Effector CD4-positive, alpha-beta T cell (primary cell): ENCODE measurements around the gene OCA2.

Experiments used
- DNase-seq: peaks from one replicate; pipeline ENCODE4 v3.0.0-alpha.2; 2020

The OCA2 gene

DNA sequence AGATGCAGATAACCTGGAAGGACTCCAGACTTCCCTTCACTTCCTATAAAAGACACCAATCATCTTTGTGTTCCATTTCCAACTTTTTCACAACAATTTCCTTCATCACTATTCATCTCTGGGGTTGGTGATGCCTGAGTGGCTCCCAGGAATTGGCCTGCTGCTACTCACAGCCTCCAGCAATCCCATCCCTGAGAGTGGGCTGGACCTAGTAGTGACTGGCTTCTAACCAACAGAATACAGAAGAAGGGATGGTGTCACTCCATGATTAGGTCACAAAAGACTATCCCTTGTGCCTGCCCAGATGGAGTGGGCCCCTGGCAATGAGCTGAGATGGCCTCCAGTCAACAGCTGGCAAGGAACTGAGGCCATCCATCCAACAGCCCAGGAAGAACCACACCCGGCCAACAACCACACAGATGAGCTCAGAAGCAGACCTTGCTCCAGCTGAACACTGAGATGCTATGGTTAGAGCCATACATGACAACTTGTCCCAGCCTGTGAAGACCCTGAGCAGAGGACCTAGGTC is 20.9 kb downstream of the OCA2 start:
- DNase-seq = no peak

DNA sequence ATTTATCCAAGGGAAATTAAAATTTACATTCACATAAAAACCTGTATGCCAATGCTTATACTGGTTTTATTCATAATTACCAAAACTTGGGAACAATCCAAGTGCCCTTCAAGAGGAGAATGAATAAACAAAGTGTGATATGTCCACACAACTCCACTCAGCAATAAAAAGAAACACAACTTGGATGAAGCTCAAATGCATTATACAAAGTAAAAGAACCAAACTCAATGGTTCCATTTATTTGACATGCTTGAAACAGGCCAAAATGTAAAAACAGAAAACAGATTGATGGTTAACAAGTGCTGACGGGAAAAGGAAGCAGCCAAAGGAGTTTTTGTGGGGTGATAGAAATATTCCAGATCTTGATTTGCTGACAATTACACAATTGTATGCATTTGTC is 23.5 kb downstream of the OCA2 start:
- no peak for DNase-seq

DNA sequence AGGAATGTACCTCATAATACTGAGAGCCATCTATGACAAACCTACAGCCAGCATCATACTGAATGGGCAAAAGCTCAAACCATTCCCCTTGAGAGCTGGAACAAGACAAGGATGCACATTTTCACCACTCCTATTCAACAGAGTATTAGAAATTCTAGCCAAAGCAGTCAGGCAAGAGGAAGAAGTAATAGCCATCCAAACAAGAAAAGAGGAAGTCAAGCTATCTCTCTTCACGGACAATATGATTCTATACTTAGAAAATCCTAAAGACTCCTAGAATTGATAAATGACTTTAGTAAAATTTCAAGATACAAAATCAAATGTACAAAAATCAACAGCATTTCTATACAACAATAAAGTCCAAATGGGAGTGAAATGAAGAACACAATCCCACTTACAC is 30.2 kb downstream of the OCA2 start:
- DNase-seq = no peak

DNA sequence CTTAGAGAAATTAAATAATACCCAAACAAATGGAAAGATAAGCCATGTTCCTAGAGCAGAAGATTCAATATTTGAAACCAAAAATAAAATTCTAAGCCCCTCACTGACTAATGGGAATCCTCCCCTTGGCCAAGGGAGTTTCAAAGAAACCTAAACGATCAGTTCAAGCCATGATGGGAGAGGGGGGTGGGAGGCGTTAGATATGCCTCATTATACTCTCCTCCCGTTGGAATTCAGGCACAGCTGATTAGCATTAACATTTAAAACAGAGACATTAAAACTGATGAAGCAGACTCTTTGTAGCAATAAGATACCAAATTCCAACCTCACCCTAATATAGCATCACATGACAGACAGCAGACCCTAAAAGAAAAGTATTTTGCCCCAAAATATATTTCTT is 32.9 kb downstream of the OCA2 start:
- DNase-seq = no peak

DNA sequence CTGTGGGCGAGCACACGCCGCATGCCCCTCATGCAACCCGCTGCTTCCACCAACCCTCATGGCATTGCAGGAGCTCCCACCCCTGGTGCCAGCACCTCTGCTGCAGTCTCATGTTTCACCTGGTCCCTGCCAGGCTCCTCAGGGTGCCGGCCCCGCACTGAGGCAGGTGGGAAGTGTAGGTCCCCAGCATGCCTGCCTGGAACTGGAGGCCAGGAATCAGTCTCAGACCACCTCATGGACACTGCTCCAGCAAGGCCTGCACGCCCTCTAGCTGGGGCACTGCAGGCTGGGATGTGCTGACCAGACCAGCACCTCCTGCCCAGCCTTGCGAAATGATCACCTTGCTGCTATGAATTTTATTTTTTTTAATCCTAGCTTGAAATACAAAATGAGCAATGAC is 39.1 kb downstream of the OCA2 start:
- no peak for DNase-seq

DNA sequence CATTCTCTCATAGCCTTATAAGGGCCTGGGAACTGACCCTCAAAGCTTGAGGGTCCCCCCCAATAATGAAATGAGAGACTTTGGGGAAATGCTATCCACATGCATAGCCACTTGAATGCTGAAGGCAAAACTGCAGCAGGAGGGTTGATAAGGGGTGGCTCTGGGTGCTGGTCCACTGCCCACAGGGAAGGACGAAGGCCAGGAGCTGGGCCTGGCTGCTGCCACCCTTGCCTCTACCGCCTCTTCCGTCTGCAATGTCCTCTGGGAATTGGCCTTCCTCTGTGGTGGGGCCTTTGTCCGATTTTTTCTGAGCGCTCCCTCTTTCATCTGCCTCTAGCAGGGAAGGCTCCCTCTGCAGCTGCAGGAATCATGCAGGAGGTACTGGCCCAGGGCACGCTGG is 41.0 kb downstream of the OCA2 start:
- DNase-seq = no peak

DNA sequence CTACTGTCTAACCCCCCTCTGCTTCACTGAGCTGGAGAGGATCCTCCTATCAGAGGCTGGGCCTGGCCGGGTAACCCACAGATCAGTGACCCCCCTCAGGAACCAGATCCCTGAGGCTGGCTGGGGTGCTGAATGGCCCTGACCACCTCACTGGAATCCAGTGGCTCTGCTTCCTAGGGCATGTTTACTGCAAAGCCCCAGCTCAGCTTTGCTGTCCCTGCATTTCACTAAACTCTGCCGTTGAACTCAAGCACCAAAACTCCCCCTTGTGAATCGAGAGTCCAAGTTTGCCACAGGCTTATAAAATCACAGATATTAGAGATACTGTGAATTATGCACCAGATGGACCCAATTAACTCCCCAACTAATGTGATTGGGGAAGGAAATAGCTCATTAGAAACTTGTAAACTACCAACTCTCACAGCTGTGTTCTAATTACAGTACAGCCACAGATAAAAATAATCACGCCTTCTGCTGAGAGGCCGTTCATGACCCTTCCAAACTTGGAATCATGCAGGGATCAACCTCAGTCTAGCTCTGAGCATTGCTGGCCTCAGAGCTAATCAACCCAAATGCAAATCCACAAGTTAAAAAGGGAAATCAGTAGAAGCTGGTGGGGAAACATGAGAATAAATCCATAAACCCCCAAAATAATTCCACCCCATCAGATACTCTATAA is 47.0 kb downstream of the OCA2 start:
- DNase-seq = no peak

DNA sequence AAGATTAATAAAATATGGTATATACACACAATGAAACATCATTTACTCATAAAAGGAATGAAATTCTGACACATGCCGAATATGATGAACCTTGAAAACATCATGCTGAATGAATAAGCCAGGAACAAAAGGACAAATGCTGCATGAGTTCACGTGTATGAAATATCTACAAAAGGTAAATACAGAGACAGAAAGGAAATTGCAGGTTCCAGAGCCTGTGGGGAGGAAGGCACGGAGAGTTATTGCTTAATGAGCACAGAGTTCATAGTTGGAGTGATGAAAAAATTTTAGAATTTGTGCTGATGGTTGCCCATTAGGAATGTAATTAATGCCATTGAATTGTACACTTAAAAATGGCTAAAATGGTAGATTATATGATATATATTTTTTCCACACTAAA is 49.5 kb downstream of the OCA2 start:
- no peak for DNase-seq

DNA sequence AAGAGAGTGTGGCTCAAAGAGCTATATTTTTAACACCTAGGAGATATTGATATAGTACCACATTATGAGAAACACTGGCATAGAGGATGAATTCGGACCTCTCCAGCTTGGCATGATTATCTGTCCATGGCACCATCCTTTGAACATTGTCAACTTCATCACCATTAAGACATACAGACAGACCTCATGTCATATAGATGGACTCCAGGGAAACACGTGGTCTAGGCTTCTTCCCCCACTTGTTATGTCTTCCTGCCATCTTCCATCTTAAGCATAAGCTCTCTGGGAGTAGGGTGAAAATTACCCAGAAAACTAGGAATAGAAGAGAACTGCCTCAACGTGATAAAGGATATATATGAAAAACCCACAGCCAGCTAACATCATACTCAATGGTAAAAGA is 51.8 kb downstream of the OCA2 start:
- no peak for DNase-seq

DNA sequence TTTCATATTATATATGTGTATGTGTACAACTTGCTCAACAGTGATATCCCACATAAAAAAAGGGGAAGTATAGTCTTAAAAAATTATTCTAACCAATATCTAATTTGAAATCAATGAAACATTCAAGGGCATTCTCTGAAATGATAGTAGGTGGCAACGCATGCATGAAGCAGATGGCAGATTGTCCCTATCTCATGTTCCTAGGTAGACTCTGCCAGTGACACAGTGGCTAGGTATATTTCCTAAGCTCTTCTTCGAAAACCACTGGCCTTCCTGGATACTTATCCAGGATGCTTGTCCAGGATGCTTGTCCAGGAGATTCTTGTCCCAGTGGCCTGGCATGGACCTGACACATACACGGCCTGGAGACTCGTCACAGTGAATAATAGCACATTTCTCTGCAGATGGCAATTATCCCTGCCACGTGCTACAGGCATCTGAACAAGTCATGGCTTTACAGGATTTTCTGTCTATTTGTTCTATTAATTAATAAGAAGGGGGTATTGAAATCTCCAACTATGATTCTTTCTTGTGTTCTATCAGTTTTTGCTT is 54.9 kb downstream of the OCA2 start:
- no peak for DNase-seq

DNA sequence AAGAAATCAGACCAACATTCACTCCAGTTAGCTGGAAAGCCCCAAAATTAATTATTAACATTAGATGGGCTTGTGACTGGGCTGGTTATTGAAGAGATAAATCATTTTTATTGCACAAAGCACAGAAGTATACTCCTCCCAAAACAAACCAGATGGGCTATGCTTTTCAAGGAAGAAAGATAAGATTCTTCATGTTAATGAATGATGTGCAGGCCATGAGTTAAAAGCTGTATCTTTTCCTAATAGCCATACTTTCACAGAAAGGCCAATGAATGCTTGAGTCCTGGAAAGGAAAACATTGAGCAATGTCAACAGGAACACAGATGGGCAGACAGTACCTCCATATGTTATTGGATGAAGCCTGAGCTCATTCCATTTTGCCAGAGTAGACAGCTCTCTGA is 55.4 kb downstream of the OCA2 start:
- no peak for DNase-seq

DNA sequence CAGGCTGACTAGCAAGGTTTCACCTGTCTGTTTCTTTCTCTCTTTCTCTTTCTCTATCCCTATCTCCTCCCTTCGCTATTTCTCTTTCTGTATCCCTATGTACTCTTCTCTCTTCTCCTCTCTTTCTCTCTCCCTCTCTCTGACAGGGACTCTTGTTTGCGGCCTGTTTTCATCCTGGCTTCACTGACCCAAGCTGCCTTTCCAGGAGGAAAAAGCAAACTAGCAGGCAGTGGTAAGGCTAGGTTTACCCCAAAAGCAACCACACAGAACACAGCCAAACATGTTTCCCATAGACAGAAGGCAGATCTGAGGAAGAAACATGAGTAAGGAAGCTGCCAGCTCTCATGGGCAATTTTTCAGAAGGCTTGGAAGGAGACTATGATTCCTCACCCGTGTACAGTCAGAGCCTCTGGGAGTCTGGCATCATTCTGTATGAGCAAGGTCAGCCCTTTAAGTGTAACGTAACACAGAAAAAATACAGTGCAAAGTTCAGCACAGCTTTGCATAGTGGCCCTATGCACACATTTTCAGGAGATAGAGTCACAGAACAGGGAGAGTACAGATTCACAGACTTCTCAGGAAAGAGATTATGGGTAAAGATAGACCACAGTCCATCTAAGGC is 61.0 kb downstream of the OCA2 start:
- no peak for DNase-seq

DNA sequence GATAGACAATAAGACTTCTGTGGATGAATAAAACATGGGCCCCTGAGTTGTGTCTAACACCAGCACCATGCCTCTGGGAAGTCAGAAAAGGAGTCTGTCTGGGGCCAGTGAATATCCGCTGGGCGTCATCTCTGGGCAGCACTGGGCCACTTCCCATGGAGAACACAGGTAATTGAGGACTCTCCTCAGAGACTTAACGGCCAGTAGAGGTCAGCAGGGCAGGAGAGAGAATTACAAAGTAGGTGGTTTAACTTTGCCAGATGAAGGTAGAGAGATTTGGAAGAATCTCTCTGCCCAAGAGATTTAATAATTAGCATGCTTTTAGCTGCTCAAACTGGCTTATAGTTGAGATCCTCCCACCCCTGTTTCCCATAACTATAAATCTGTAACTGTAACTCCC is 65.7 kb downstream of the OCA2 start:
- no peak for DNase-seq

DNA sequence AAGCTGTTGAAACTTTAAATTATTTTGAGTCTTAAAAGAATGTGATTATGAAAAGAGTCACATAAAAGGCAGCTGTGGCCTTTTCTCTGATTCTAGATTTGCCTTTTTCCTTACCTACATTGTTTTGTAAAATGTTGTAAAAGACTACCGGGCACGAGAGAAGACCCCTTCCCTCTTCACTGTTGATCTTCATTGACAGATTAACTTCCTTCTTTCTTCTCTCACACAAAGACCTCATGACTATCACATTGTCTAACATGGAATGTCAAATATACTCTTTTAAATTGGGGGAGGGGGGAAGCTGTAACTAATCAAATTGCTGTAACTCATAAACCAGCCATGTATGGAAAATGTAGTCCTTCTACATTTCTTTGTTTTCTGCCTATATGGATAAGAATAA is 68.3 kb downstream of the OCA2 start:
- no peak for DNase-seq

DNA sequence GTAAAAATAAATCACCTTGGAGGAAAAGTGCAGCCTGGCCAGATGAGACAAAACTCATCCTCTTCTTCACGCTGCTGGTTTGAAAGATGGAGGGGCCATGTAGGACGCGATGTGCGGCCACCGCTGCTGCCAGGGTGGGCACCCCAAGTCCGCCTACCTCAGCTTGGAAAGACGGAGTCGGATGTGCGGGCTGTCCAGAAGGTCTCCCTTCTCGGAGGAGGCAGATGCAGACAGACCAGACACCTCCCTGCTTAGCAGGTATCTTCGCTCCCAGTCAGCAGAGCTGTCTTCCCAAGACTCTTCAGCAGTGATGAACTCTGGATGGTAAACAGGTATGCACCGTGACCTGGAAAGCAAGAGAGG is 71.4 kb downstream of the OCA2 start:
- no peak for DNase-seq

DNA sequence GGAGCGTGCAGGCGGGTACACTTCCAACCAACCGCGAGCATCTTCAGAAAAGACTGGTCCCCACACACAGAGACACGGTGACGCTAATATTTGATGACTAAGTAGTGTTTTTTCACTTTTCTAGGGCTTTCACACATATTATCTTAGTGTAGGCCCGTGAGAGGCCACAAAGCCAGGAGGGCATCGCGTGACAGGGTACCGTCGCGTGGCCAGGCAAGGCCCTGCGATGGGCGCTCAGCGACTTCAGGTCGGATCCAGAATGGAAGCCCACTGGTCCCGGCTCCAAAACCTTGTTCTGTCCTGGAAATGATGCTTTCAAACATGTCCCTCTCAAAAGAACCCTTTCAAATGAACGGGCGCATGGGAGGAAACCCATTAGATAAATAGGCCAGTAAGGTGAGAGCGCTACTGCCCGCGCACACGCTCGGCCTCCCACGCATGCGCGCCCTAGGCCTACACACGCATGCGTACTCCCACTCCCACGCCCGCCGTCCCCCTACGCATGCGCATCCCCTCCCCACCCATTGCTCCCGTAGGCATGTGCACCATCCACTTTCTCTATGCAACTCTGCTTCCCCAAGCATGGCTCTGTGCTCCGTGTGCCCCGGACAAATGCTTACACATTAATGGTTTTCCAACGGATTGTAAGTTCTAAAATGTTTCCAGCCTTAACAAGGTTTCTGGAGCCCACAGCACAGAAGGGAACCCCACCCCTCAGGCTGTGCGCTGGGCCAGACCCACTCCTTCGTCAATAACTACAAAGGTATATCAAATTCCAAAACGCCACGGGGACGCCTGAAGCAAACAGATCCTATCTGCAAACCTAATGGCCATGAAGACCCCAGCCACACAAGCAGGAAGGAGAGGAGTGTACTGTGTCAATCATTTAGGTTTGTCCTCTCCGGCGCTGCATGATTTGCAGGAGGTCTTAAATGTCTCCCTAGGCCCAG is 72.1 kb downstream of the OCA2 start:
- DNase-seq = no peak

DNA sequence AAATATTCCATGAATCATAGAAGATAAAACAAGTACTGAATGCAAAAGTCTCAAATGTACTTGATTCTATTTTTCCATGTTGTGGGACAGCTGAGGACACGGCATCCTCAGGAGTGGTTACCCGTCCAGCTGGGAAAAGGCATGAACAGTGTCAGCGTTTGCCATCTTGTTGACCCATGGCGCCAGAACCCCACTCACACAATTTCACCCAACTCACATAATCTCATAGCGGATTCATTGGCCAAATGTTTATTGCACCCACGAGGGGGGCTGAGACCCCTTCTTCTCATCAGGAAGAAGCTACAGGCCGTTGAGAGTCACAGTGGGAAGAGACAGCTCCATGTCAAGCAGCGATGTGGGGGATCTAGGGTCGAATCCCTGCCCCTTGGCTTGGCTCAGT is 72.9 kb downstream of the OCA2 start:
- DNase-seq = no peak

DNA sequence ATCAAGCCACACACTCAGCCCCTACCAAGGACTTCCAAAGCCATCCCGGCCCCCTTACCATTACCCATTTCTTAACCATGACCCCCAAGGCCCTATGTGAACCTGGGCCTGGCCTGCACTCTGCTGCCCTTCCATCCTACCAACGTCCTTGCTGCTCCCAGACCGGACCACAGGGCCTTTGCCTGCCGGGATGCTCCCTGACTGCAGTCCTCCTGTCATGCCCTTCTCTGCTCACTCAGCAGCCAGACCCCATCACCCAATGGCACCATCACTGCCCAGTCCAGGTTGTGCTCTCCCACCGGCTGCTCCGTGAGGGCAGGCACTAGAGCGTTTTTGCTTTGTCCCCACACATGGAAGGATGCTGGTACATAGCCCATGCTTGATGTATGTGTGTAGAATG is 73.7 kb downstream of the OCA2 start:
- no peak for DNase-seq

DNA sequence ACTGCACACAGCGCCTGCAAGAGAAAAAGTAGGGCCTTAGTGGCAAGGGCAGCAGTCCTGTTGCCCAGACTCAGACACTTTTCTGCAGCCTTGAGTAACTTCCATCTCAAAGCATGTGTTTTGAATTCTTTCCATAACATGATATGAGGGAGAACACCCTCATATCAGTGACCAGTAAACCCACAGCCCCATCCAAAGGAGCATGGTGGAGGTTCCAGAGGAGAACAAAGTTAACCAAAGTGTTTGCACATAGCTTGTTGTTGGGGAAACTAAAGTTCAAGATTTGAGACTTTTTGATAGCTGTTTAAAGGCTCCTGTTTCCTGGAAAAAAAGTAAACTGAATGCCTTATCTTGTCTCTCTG is 74.2 kb downstream of the OCA2 start:
- no peak for DNase-seq

DNA sequence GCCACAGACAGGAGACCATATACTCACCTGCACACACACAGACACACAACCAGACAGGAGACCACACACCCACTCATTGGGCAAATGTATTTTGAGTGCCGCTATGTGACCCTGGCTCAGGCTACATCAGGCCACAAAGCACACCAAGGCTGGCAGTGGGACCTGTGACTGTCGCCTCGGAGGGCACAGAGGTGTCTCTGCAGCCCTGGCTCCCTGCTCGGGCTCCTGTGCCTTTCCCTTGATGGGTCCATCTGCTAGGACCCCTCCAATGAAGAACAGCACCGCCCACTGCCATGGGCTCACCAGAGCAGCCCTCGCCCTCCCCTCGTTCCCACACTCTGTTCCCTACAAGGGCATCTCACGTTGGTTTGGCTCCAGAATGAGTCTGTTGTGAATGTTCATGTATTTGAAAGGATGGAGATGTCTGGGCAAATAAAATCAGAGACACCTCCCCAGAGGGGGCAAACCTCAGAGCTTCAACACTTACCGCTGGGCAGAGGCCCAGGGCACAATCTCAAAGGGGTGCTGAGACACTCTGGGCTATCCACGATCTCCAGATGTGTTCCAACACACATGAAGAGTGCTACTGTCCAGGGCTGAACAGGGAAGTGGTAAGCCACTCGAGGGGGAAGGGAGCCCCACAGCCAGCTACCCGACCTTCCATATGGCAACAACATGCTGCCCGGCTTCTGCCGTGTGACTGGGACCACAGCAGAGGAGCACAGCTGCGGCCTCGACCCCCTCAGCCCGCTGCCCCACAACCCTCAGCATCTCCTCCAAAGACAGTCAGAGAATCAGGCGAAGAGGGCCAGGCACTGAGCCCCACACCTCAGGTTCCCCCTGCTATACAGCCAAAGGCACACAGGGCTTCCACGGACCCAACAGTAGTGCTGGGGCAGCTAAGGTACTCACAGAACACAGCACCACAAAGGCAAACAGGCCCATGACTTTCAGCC is 74.9 kb downstream of the OCA2 start:
- no peak for DNase-seq

DNA sequence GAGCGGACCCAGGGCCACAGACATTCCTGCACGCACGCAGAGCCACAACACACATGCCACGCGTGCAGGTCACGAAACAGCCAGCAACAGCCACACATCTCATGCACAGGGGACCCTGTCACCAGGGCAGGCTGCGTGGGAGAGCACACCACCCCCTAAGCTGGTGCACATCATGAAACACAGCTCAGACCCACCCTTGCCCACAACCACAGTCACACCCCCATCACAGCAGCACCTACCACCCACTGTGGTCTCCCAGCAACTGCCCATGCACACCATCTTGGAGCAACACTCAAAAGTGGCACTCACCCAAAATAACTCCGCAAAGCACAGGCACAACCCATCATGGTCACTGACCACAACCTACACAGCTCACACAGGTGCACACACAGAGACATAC is 75.7 kb downstream of the OCA2 start:
- no peak for DNase-seq

DNA sequence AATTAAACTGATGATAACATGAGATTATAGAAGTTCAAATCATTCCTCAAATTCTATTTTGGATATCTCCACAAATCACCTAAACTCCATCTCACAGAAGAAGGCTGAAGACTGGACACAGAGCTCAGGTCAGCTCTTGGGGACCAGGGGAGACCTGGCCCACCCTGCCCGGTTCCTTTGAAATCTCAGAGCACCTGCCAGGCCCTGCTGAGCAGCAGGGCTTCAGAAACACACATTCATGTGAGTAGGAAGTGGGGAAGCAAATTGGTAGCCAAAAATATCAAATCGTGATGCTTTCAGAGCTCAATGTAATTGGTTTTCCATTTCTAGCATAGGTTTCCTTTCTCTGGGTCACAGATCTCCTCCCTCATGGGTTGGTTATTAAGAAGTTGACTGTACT is 76.2 kb downstream of the OCA2 start:
- no peak for DNase-seq
